ENCODE results near the gene POPDC3. TPM values are rescaled to one million over a fixed set of nuclear protein-coding genes. Genes with fewer than 3 reads are reported as not detected.

POPDC3 gene
- total and polyA plus RNA-seq, 11 donors: 29.3 to 59.7 (median 53.0) TPM

DNA sequence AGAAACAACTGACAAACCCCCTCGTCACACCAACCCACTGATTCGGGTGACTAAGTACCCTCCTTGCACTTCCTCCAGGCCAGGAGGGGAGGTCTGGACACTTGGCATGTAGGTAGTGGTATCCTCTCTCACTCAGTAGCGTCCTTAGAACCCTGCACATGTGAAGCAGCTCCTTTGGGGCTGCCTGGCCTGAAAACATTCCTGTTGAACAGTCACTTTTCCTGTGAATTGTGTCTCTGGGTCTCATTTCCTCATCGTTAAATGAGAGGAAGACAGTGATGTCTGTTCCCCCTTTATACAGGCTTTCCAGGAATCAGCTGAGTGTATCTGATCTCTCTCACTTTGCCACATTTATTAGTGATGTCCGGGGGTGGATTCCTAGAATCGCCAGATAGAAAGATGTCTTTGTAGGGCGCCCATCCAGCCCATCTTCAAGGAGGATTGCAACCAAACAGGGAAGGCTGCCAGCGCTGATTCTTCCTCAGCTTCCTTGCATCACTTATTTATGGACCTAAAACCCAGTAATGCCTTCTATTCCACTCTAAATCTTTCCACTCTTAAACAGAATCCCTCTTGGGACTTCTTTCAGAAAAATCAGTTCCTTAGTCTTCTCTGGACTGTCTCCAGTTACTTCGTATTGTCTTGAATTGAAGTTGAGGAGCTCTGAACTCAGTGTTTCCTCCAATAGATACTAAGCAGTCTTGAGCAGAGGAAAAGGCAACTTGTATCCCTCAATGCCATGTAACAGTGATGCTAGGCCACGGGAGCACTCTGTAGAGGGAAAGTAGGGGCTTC is 9.4 kb upstream of the POPDC3 start:
- Histone ChIP-seq H3K4me1 (peaks cover 0 to 4% (median 0%) of the 10 kb centered on the region in 12 donors), H3K36me3 (no peaks in the 10 kb centered on the region), H3K27ac (no peak overlapping the region), H3K27me3 (no peaks in the 10 kb centered on the region), H3K4me3 (no peak overlapping the region), H3K9me3 (no peaks in the 10 kb centered on the region)
- ATAC-seq (no peak), DNase-seq (no peak)
- intact Hi-C loops (cut with DNase I): no loop called here
- 66 to 75% (median 69%) methylated on average over 10 of the region's 10 CpGs for WGBS, 4 donors
- TF ChIP-seq, protein P1, sequence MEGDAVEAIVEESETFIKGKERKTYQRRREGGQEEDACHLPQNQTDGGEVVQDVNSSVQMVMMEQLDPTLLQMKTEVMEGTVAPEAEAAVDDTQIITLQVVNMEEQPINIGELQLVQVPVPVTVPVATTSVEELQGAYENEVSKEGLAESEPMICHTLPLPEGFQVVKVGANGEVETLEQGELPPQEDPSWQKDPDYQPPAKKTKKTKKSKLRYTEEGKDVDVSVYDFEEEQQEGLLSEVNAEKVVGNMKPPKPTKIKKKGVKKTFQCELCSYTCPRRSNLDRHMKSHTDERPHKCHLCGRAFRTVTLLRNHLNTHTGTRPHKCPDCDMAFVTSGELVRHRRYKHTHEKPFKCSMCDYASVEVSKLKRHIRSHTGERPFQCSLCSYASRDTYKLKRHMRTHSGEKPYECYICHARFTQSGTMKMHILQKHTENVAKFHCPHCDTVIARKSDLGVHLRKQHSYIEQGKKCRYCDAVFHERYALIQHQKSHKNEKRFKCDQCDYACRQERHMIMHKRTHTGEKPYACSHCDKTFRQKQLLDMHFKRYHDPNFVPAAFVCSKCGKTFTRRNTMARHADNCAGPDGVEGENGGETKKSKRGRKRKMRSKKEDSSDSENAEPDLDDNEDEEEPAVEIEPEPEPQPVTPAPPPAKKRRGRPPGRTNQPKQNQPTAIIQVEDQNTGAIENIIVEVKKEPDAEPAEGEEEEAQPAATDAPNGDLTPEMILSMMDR (IDR thresholded peaks at IDR 0.05): no peak
- no peak for TF ChIP-seq POLR2A (IDR thresholded peaks at IDR 0.05)

DNA sequence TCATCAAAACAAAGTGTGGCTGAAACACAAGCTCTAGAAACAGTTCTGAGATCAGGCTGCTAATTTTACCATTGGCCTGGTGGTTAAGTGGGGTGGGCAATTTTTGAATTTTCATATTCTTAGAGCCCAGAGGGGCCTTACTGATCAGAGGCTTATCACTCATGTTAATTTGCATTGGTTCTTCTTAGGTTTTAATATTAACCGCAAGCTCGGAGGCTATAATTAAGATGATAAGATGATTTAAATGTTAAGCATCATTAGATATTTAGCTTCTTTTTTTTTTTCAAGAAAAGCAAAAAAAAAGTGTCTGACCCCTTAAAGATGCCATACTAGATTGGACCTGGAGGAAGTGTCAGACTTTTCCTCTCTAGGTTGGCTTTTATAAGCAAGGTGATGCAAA is 8.4 kb upstream of the POPDC3 start:
- Histone ChIP-seq H3K27ac (no peak overlapping the region), H3K27me3 (peaks cover 0 to 6% (median 0%) of the 10 kb centered on the region in 9 donors), H3K4me3 (no peak overlapping the region), H3K9me3 (no peaks in the 10 kb centered on the region), H3K36me3 (no peaks in the 10 kb centered on the region), H3K4me1 (no peaks in the 10 kb centered on the region)
- TF ChIP-seq POLR2A (IDR thresholded peaks at IDR 0.05): no peak
- TF ChIP-seq, protein P1 (IDR thresholded peaks at IDR 0.05): no peak
- intact Hi-C loops (cut with DNase I): no loop called here
- no peak for ATAC-seq
- DNase-seq: no peak
- WGBS, 4 donors: 97 to 99% (median 97%) methylated on average over 2 of the region's 2 CpGs

DNA sequence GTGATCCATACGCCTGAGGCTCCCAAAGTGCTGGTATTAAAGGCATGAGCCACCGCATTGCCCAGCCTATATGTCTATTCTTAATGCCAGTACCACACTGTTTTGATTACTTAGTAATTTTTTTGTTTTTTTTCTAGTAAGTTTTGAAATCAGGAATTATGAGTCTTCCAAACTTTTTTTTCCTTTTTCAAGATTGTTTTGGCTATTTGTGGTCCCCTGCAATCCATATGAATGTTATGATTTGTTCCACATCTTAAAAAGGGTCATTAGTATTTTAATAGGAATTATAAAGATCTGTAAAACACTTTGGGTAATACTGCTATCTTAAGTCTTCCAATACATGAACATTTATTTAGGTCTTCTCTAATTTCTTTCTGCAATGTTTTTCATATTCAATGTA is 6.8 kb upstream of the POPDC3 start:
- Histone ChIP-seq H3K27ac (no peak overlapping the region), H3K9me3 (no peaks in the 10 kb centered on the region), H3K4me3 (no peak overlapping the region), H3K4me1 (peaks cover 0 to 8% (median 0%) of the 10 kb centered on the region in 12 donors), H3K36me3 (no peaks in the 10 kb centered on the region), H3K27me3 (peaks cover 0 to 22% (median 0%) of the 10 kb centered on the region in 9 donors)
- intact Hi-C loops (cut with DNase I): no loop called here
- 86 to 96% (median 91%) methylated on average over 2 of the region's 2 CpGs for WGBS, 4 donors
- no peak for ATAC-seq
- no peak for DNase-seq
- TF ChIP-seq, protein P1 (IDR thresholded peaks at IDR 0.05): no peak

GRCh38 chr6:105184921-105185320 is 5.1 kb upstream of the POPDC3 start:
- H3K9me3 ChIP-seq: no peaks in the 10 kb centered on the region
- DNase-seq (no peak), ATAC-seq (no peak)
- intact Hi-C loops (cut with DNase I): no loop called here
- WGBS, 4 donors: 39 to 60% (median 56%) methylated on average over 2 of the region's 2 CpGs
- H3K27me3 ChIP-seq: peaks cover 0 to 39% (median 12%) of the 10 kb centered on the region in 9 donors
- peaks cover 0 to 11% (median 0%) of the 10 kb centered on the region in 12 donors for H3K4me1 ChIP-seq
- H3K36me3 ChIP-seq: no peaks in the 10 kb centered on the region
- no peak overlapping the region for H3K4me3 ChIP-seq
- no peak overlapping the region for H3K27ac ChIP-seq
- no peak for TF ChIP-seq POLR2A (IDR thresholded peaks at IDR 0.05)
- TF ChIP-seq, protein P1 (IDR thresholded peaks at IDR 0.05): no peak
